Skeletal muscle tissue (tissue), 4 donors: ENCODE measurements around the gene ARHGAP26. TPM values are rescaled to one million over a fixed set of nuclear protein-coding genes. Genes with fewer than 3 reads are reported as not detected.

ENCODE experiments used
- H3K27ac ChIP-seq: one replicate; pipeline ENCODE4 v1.7.0; 2013; ENCODE audit warnings: mild to moderate bottlenecking, low read depth, low read length, inconsistent platforms
- H3K27me3 ChIP-seq, 3 donors: one replicate each; pipeline ENCODE4 v1.7.0; 2013; ENCODE audit warnings: low read length in 3 of 3; ENCODE audit not compliant: control insufficient read depth in 3 of 3, insufficient read depth in 3 of 3
- H3K36me3 ChIP-seq, 3 donors: one replicate each; pipeline ENCODE4 v1.7.0; 2013; ENCODE audit warnings: low read length in 3 of 3; ENCODE audit not compliant: control insufficient read depth in 3 of 3, insufficient read depth in 3 of 3
- H3K4me1 ChIP-seq, 3 donors: one replicate each; pipeline ENCODE4 v1.7.0; 2013; ENCODE audit warnings: low read length in 3 of 3, mild to moderate bottlenecking in 3 of 3; ENCODE audit not compliant: control insufficient read depth in 3 of 3, insufficient read depth in 3 of 3
- H3K4me3 ChIP-seq, 3 donors: one replicate each; pipeline ENCODE4 v1.7.0; 2013; ENCODE audit warnings: low read length in 3 of 3
- H3K9ac ChIP-seq, 3 donors: one replicate each; pipeline ENCODE4 v1.7.0; 2013; ENCODE audit warnings: low read length in 3 of 3, mild to moderate bottlenecking in 3 of 3, moderate library complexity in 2 of 3, low read depth in 1 of 3
- H3K9me3 ChIP-seq, 3 donors: one replicate each; pipeline ENCODE4 v1.7.0; 2013; ENCODE audit warnings: low read length in 3 of 3; ENCODE audit not compliant: control insufficient read depth in 3 of 3
- total RNA-seq: library from RNA; depleted of rRNA; stranded (reverse); fragments of >200 nt; gene quantifications from one replicate; pipeline ENCODE4 v1.2.3, GENCODE V29; 2014
- donor health status: Osteomylitis.

The ARHGAP26 gene
- total RNA-seq, 1 donor from 2014 or later: 28.7 TPM

GRCh38 chr5:143054480-143054941, 284.3 kb downstream of the ARHGAP26 start:
- Histone ChIP-seq H3K36me3 (no peaks in the 10 kb centered on the region), H3K27ac (peak overlapping the region; percentile 91), H3K4me1 (peaks cover 52 to 74% (median 62%) of the 10 kb centered on the region in 3 donors)

GRCh38 chr5:143055596-143056338, 285.6 kb downstream of the ARHGAP26 start:
- no peaks in the 10 kb centered on the region for H3K36me3 ChIP-seq
- H3K4me1 ChIP-seq: peaks cover 61 to 71% (median 70%) of the 10 kb centered on the region in 3 donors
- H3K27ac ChIP-seq: peak overlapping the region; percentile 90

More at GRCh38 chr5:143054480-143054941, 284.3 kb downstream of the ARHGAP26 start:
- Histone ChIP-seq H3K27me3 (no peaks in the 10 kb centered on the region), H3K4me3 (peak overlapping the region in 1 of 3 donors; percentile 20), H3K9me3 (no peaks in the 10 kb centered on the region), H3K9ac (peak overlapping the region in 1 of 3 donors; percentile 8)

GRCh38 chr5:143056339-143056704, 286.1 kb downstream of the ARHGAP26 start:
- no peaks in the 10 kb centered on the region for H3K27me3 ChIP-seq
- no peaks in the 10 kb centered on the region for H3K36me3 ChIP-seq
- peaks cover 57 to 69% (median 67%) of the 10 kb centered on the region in 3 donors for H3K4me1 ChIP-seq
- peak overlapping the region; percentile 90 for H3K27ac ChIP-seq
- H3K4me3 ChIP-seq: no peak overlapping the region
- no peaks in the 10 kb centered on the region for H3K9me3 ChIP-seq
- H3K9ac ChIP-seq: peak overlapping the region; percentile 5 to 40 (median 20)

More at GRCh38 chr5:143055596-143056338, 285.6 kb downstream of the ARHGAP26 start:
- Histone ChIP-seq H3K9ac (peak overlapping the region; percentile 5 to 40 (median 20)), H3K4me3 (no peak overlapping the region), H3K27me3 (no peaks in the 10 kb centered on the region), H3K9me3 (no peaks in the 10 kb centered on the region)

- H3K27me3 ChIP-seq: no peaks in the 10 kb centered on the region
- no peaks in the 10 kb centered on the region for H3K36me3 ChIP-seq
- peaks cover 56 to 69% (median 65%) of the 10 kb centered on the region in 3 donors for H3K4me1 ChIP-seq
- peak overlapping the region; percentile 36 to 63 (median 52) for H3K9ac ChIP-seq
- peak overlapping the region in 1 of 3 donors; percentile 20 for H3K4me3 ChIP-seq
- H3K27ac ChIP-seq: peak overlapping the region; percentile 90
- no peaks in the 10 kb centered on the region for H3K9me3 ChIP-seq
These were observed 286.8 kb downstream of the ARHGAP26 start for GRCh38 chr5:143056792-143057579.

- Histone ChIP-seq H3K9ac (peak overlapping the region; percentile 36 to 63 (median 52)), H3K9me3 (no peaks in the 10 kb centered on the region), H3K4me3 (peak overlapping the region in 2 of 3 donors; percentile 20 to 46), H3K4me1 (peaks cover 52 to 66% (median 62%) of the 10 kb centered on the region in 3 donors), H3K36me3 (no peaks in the 10 kb centered on the region), H3K27ac (peak overlapping the region; percentile 90), H3K27me3 (no peaks in the 10 kb centered on the region)
These were observed 287.4 kb downstream of the ARHGAP26 start for GRCh38 chr5:143057580-143057999.

GRCh38 chr5:143059355-143059754, 289.2 kb downstream of the ARHGAP26 start:
- Histone ChIP-seq H3K27me3 (no peaks in the 10 kb centered on the region), H3K4me1 (peaks cover 59 to 70% (median 67%) of the 10 kb centered on the region in 3 donors), H3K27ac (peak overlapping the region; percentile 71), H3K36me3 (no peaks in the 10 kb centered on the region), H3K4me3 (no peak overlapping the region), H3K9ac (peak overlapping the region in 1 of 3 donors; percentile 28), H3K9me3 (no peaks in the 10 kb centered on the region)

- no peaks in the 10 kb centered on the region for H3K9me3 ChIP-seq
- H3K27ac ChIP-seq: peak overlapping the region; percentile 71
- peaks cover 64 to 71% (median 71%) of the 10 kb centered on the region in 3 donors for H3K4me1 ChIP-seq
- H3K9ac ChIP-seq: peak overlapping the region in 1 of 3 donors; percentile 28
- H3K27me3 ChIP-seq: no peaks in the 10 kb centered on the region
- H3K36me3 ChIP-seq: no peaks in the 10 kb centered on the region
- no peak overlapping the region for H3K4me3 ChIP-seq
These were observed 290.0 kb downstream of the ARHGAP26 start for GRCh38 chr5:143059976-143060765.

GRCh38 chr5:143061161-143061945, 291.2 kb downstream of the ARHGAP26 start:
- Histone ChIP-seq H3K27me3 (no peaks in the 10 kb centered on the region), H3K9ac (no peak overlapping the region), H3K27ac (no peak overlapping the region), H3K36me3 (no peaks in the 10 kb centered on the region), H3K9me3 (no peaks in the 10 kb centered on the region), H3K4me3 (no peak overlapping the region), H3K4me1 (peaks cover 72 to 77% (median 76%) of the 10 kb centered on the region in 3 donors)

GRCh38 chr5:143062379-143062778, 292.2 kb downstream of the ARHGAP26 start:
- Histone ChIP-seq H3K4me1 (peaks cover 76 to 80% (median 79%) of the 10 kb centered on the region in 3 donors), H3K9me3 (no peaks in the 10 kb centered on the region), H3K27ac (peak overlapping the region; percentile 86), H3K27me3 (no peaks in the 10 kb centered on the region), H3K9ac (no peak overlapping the region), H3K4me3 (no peak overlapping the region), H3K36me3 (no peaks in the 10 kb centered on the region)
